Measurements from ENCODE around the gene KCNH8.

GRCh38 chr3:19334120-19334519, 185.8 kb downstream of the KCNH8 start:
- no peak for TF ChIP-seq POLR2A (IDR thresholded peaks at IDR 0.05)
- no peak for TF ChIP-seq CTCF (IDR thresholded peaks at IDR 0.05)

All from Peyer's patch (tissue), 4 donors.